Neural cell (in vitro differentiated cells): Measurements from ENCODE around the gene HAO2. TPM values are rescaled to one million over a fixed set of nuclear protein-coding genes. Genes with fewer than 3 reads are reported as not detected.

Experiments
- H2AFZ ChIP-seq: fragments of 200-600, 300-800 bp; sonication (generic), shearing (Covaris generic); 2 replicates; pipeline ENCODE4 v1.6.0; 2014; ENCODE audit warnings: low read depth, mild to moderate bottlenecking, antibody characterized with exemption, low read length, moderate library complexity
- H3F3A ChIP-seq: fragments of 200-600 bp; shearing (Covaris generic); 2 replicates; pipeline ENCODE4 v1.6.1; 2016; ENCODE audit warnings: mild to moderate bottlenecking, moderate library complexity, mixed read lengths, antibody characterized with exemption, low read length; ENCODE audit not compliant: insufficient read depth, poor library complexity, severe bottlenecking
- H3K27ac ChIP-seq: fragments of 200-600, 300-800 bp; sonication (generic), shearing (Covaris generic); 2 replicates; pipeline ENCODE4 v1.5.1; 2014; ENCODE audit warnings: mild to moderate bottlenecking, low read length, moderate library complexity
- H3K27me3 ChIP-seq: fragments of 300-800, 200-600 bp; sonication (generic), shearing (Covaris generic); 2 replicates; pipeline ENCODE4 v1.6.0; 2014; ENCODE audit warnings: mild to moderate bottlenecking, low read depth, low read length, moderate library complexity; ENCODE audit not compliant: insufficient read depth
- H3K36me3 ChIP-seq: fragments of 300-800, 200-600 bp; sonication (generic), shearing (Covaris generic); 2 replicates; pipeline ENCODE4 v1.5.1; 2014; ENCODE audit warnings: mild to moderate bottlenecking, antibody characterized with exemption, low read length, moderate library complexity; ENCODE audit not compliant: insufficient read depth
- H3K4me2 ChIP-seq: fragments of 300-800, 200-600 bp; sonication (generic), shearing (Covaris generic); 2 replicates; pipeline ENCODE4 v1.6.0; 2014; ENCODE audit warnings: mild to moderate bottlenecking, low read length
- H3K4me3 ChIP-seq: fragments of 300-800, 200-600 bp; sonication (generic), shearing (Covaris generic); 2 replicates; pipeline ENCODE4 v1.5.1; 2014; ENCODE audit warnings: mild to moderate bottlenecking, low read length, moderate library complexity
- H3K79me2 ChIP-seq: fragments of 200-600 bp; shearing (Covaris generic); replicated peaks from 2 replicates; pipeline ENCODE4 v1.6.0; 2014; ENCODE audit warnings: mild to moderate bottlenecking, low read length, moderate library complexity; ENCODE audit not compliant: insufficient read depth
- H3K9ac ChIP-seq: fragments of 300-800, 200-600 bp; sonication (generic), shearing (Covaris generic); 2 replicates; pipeline ENCODE4 v1.6.1; 2016; ENCODE audit warnings: mild to moderate bottlenecking, low read length, mixed read lengths
- H3K9me2 ChIP-seq: fragments of 200-600 bp; shearing (Covaris generic); 2 replicates; pipeline ENCODE4 v1.6.1; 2016; ENCODE audit warnings: mild to moderate bottlenecking, low read length, mixed read lengths; ENCODE audit not compliant: insufficient read depth
- H3K9me3 ChIP-seq: fragments of 200-600, 300-800 bp; sonication (generic), shearing (Covaris generic); 2 replicates; pipeline ENCODE4 v1.6.1; 2016; ENCODE audit warnings: mild to moderate bottlenecking, mixed run types, low read length, moderate library complexity, mixed read lengths
- H4K20me1 ChIP-seq: fragments of 200-600 bp; shearing (Covaris generic); 2 replicates; pipeline ENCODE4 v1.6.1; 2016; ENCODE audit warnings: mild to moderate bottlenecking, mixed run types; ENCODE audit not compliant: insufficient read depth
- CTCF ChIP-seq: fragments of 450-650 bp; IDR thresholded peaks from 2 replicates; pipeline ENCODE4 v1.5.1; 2014; ENCODE audit warnings: antibody characterized with exemption, mild to moderate bottlenecking, moderate library complexity; ENCODE audit not compliant: poor library complexity, severe bottlenecking
- EP300 ChIP-seq: fragments of 450-650 bp; conservative IDR thresholded peaks from 2 replicates; pipeline ENCODE4 v1.6.1; 2014; ENCODE audit warnings: antibody characterized with exemption, mild to moderate bottlenecking, moderate library complexity; ENCODE audit not compliant: poor library complexity, severe bottlenecking
- EZH2 ChIP-seq: fragments of 200-600, 300-800 bp; shearing (Covaris generic), sonication (generic); IDR thresholded peaks from 2 replicates; pipeline ENCODE4 v1.6.1; 2014; ENCODE audit warnings: antibody characterized with exemption, low read length, borderline replicate concordance, mild to moderate bottlenecking; ENCODE audit not compliant: insufficient read depth, poor library complexity, severe bottlenecking
- MXI1 ChIP-seq: fragments of 450-650 bp; conservative IDR thresholded peaks from 2 replicates; pipeline ENCODE4 v1.6.1; 2014; ENCODE audit warnings: antibody characterized with exemption, mild to moderate bottlenecking; ENCODE audit not compliant: poor library complexity, severe bottlenecking
- POLR2AphosphoS5 ChIP-seq: IDR thresholded peaks from 2 replicates; pipeline ENCODE4 v1.6.1; 2012
- RAD21 ChIP-seq: fragments of 450-650 bp; conservative IDR thresholded peaks from 2 replicates; pipeline ENCODE4 v1.6.1; 2014; ENCODE audit warnings: antibody characterized with exemption, mild to moderate bottlenecking, moderate library complexity
- REST ChIP-seq: IDR thresholded peaks from 2 replicates; pipeline ENCODE4 v1.6.1; 2012; ENCODE audit warnings: borderline replicate concordance
- SMC3 ChIP-seq: fragments of 450-650 bp; conservative IDR thresholded peaks from 2 replicates; pipeline ENCODE4 v1.6.1; 2014; ENCODE audit warnings: antibody characterized with exemption, mild to moderate bottlenecking, moderate library complexity; ENCODE audit not compliant: poor library complexity
- TAF1 ChIP-seq: IDR thresholded peaks from 2 replicates; pipeline ENCODE4 v1.6.1; 2012; ENCODE audit warnings: low read depth
- polyA plus RNA-seq: library from polyadenylated mRNA; depleted of rRNA; stranded (reverse); fragments of >200 nt; gene quantifications from 2 replicates; pipeline ENCODE4 v1.2.3, GENCODE V29; 2014

HAO2 gene
- polyA plus RNA-seq, 1 donor from 2014 or later, result not detected

- Histone ChIP-seq H2AFZ (no peak overlapping the region), H3K36me3 (no peaks in the 10 kb centered on the region)
These were observed 29.8 kb upstream of the HAO2 start for GRCh38 chr1:119338757-119339156.

GRCh38 chr1:119340861-119341261, 27.7 kb upstream of the HAO2 start:
- H3K36me3 ChIP-seq, result no peaks in the 10 kb centered on the region
- H3K9me2 ChIP-seq, result no peaks in the 10 kb centered on the region
- H4K20me1 ChIP-seq, result no peaks in the 10 kb centered on the region
- no peak overlapping the region for H3K4me3 ChIP-seq
- no peak overlapping the region for H3K4me2 ChIP-seq
- H3K9me3 ChIP-seq, result no peaks in the 10 kb centered on the region
- no peaks in the 10 kb centered on the region for H3K27me3 ChIP-seq
- H3K79me2 ChIP-seq, result no peaks in the 10 kb centered on the region
- H3K27ac ChIP-seq, result no peak overlapping the region
- H3F3A ChIP-seq, result no peaks in the 10 kb centered on the region
- H2AFZ ChIP-seq, result no peak overlapping the region
- no peak overlapping the region for H3K9ac ChIP-seq
- TF ChIP-seq MXI1 (no peak), EZH2 (no peak), TAF1 (no peak), POLR2AphosphoS5 (no peak), EP300 (no peak), RAD21 (no peak), SMC3 (no peak), CTCF (no peak)

More at GRCh38 chr1:119338757-119339156, 29.8 kb upstream of the HAO2 start:
- Histone ChIP-seq H3K9me2 (no peaks in the 10 kb centered on the region), H3K9ac (no peak overlapping the region), H3K9me3 (no peaks in the 10 kb centered on the region), H3K4me3 (no peak overlapping the region), H3K27me3 (no peaks in the 10 kb centered on the region), H3K4me2 (no peak overlapping the region), H4K20me1 (no peaks in the 10 kb centered on the region), H3K79me2 (no peaks in the 10 kb centered on the region), H3F3A (no peaks in the 10 kb centered on the region), H3K27ac (no peak overlapping the region)
- TF ChIP-seq REST (no peak), CTCF (no peak), POLR2AphosphoS5 (no peak), EP300 (no peak), EZH2 (no peak), TAF1 (no peak), SMC3 (no peak), RAD21 (no peak), MXI1 (no peak)
